HepG2 (cell line): ENCODE measurements around the gene IFNG-AS1. TPM values are rescaled to one million over a fixed set of nuclear protein-coding genes. Genes with fewer than 3 reads are reported as not detected.

Experiments used
- ATAC-seq: fragments of 200-7000 bp; cut with Tn5 transposase; 3 replicates; pipeline ENCODE4 v1.9.1; 2020; ENCODE audit warnings: mild to moderate bottlenecking, moderate library complexity
- BruUV-seq: library from RNA; stranded (reverse); fragments of 400-500 nt; replicated peaks from 2 replicates; lab custom pipeline; 2021; lab: Mats Ljungman, UMichigan
- CTCF ChIA-PET: fragments of 300-600 bp; formaldehyde crosslinking; extraction: SDS; loops from one replicate; lab custom pipeline; 2021; ENCODE audit warnings: low total read pairs, inconsistent platforms, low intra/inter-chr PET ratio; lab: Yijun Ruan, JAX
- POLR2A ChIA-PET: fragments of 350-600 bp; sonication (Branson Sonifier 250); formaldehyde crosslinking; loops from one replicate; lab custom pipeline; 2020; ENCODE audit warnings: antibody characterized with exemption, inconsistent platforms; lab: Yijun Ruan, JAX
- DNase-seq: peaks from one replicate; pipeline ENCODE4 v3.0.0-alpha.2; 2015; ENCODE audit warnings: low spot score
- FAIRE-seq: peaks from 3 replicates; lab custom pipeline; 2011; peaks lifted over from hg19 to GRCh38; lab: Jason Lieb, UNC
- H2AFZ ChIP-seq: one replicate; pipeline ENCODE4 v1.6.1; 2011; ENCODE audit warnings: low read length, inconsistent platforms
- H3K27ac ChIP-seq: fragments of 300-600 bp; 3 replicates; pipeline ENCODE4 v1.8.0; 2011; ENCODE audit warnings: mixed run types, mild to moderate bottlenecking, mixed read lengths, low read length, inconsistent platforms; ENCODE audit not compliant: insufficient read depth; ENCODE audit errors: extremely low read length
- H3K27me3 ChIP-seq, 2 experiments: fragments of 200-600 bp in 1 of 2; 2 replicates in 1 of 2; 3 replicates in 1 of 2; pipeline versions ENCODE4 v1.6.0 to v1.8.0; 2011; ENCODE audit warnings: low read length in 2 of 2, mild to moderate bottlenecking in 2 of 2, moderate library complexity in 2 of 2, inconsistent platforms in 1 of 2; ENCODE audit not compliant: insufficient read depth in 2 of 2, control insufficient read depth in 1 of 2
- H3K36me3 ChIP-seq, 2 experiments: fragments of 200-600 bp in 1 of 2; replicated peaks in 1 of 2; 2 replicates in 1 of 2; 3 replicates in 1 of 2; pipeline versions ENCODE4 v1.5.1 to v1.8.0; 2011; ENCODE audit warnings: low read length in 2 of 2, inconsistent platforms in 1 of 2; ENCODE audit not compliant: insufficient read depth in 2 of 2, control insufficient read depth in 1 of 2
- H3K4me1 ChIP-seq: 2 replicates; pipeline ENCODE4 v1.5.1; 2012; ENCODE audit warnings: low read length, inconsistent platforms; ENCODE audit not compliant: insufficient read depth
- H3K4me2 ChIP-seq: 2 replicates; pipeline ENCODE4 v1.6.0; 2011; ENCODE audit warnings: low read depth, low read length, inconsistent platforms
- H3K4me3 ChIP-seq, 3 experiments: fragments of 200-600 bp in 1 of 3; sonication (generic), shearing (Covaris generic) in 1 of 3; replicated peaks in 1 of 3; 2 replicates each; pipeline ENCODE4 v1.5.1; 2011 to 2016; ENCODE audit warnings: low read length in 3 of 3, inconsistent platforms in 2 of 3, low read depth in 2 of 3, mild to moderate bottlenecking in 2 of 3, control low read depth in 1 of 3, mixed read lengths in 1 of 3; ENCODE audit not compliant: insufficient read depth in 1 of 3
- H3K79me2 ChIP-seq: one replicate; pipeline ENCODE4 v1.6.1; 2011; ENCODE audit warnings: low read length, inconsistent platforms; ENCODE audit not compliant: insufficient read depth
- H3K9ac ChIP-seq: 2 replicates; pipeline ENCODE4 v1.6.0; 2011; ENCODE audit warnings: mild to moderate bottlenecking, low read depth, low read length, inconsistent platforms; ENCODE audit not compliant: insufficient read depth
- H3K9me3 ChIP-seq: 2 replicates; pipeline ENCODE4 v1.5.1; 2012; ENCODE audit warnings: mild to moderate bottlenecking, low read length
- H4K20me1 ChIP-seq: 2 replicates; pipeline ENCODE4 v1.6.0; 2011; ENCODE audit warnings: inconsistent platforms, mild to moderate bottlenecking, low read length, moderate library complexity; ENCODE audit not compliant: insufficient read depth
- HNRNPL ChIP-seq: fragments of 200-400 bp; formaldehyde crosslinking; IDR thresholded peaks from 2 replicates; pipeline ENCODE4 v1.6.1; 2017; ENCODE audit warnings: mild to moderate bottlenecking, low read depth, low read length
- HOXA3 ChIP-seq: sonication (generic); formaldehyde crosslinking; IDR thresholded peaks from 2 replicates; pipeline ENCODE4 v1.5.0; 2020; ENCODE audit warnings: missing genetic modification reagents
- KMT2B ChIP-seq: IDR thresholded peaks from 2 replicates; pipeline ENCODE4 v1.6.1; 2016; ENCODE audit warnings: missing genetic modification reagents, missing compliant biosample characterization
- MATR3 ChIP-seq: sonication (generic); formaldehyde crosslinking; IDR thresholded peaks from 2 replicates; pipeline ENCODE4 v1.4.0; 2020; ENCODE audit warnings: missing genetic modification reagents
- PITX1 ChIP-seq: sonication (generic); formaldehyde crosslinking; IDR thresholded peaks from 2 replicates; pipeline ENCODE4 v1.5.1; 2020; ENCODE audit warnings: mild to moderate bottlenecking, missing genetic modification reagents
- REPIN1 ChIP-seq: sonication (generic); formaldehyde crosslinking; IDR thresholded peaks from 2 replicates; pipeline ENCODE4 v1.8.0; 2022; ENCODE audit warnings: missing genetic modification reagents, low read depth, mild to moderate bottlenecking, borderline replicate concordance
- ZFAT ChIP-seq: sonication (generic); formaldehyde crosslinking; conservative IDR thresholded peaks from 2 replicates; pipeline ENCODE4 v1.8.1; 2023; ENCODE audit warnings: missing genetic modification reagents, inconsistent platforms
- ZNF124 ChIP-seq: sonication (generic); formaldehyde crosslinking; IDR thresholded peaks from 2 replicates; pipeline ENCODE4 v1.4.0; 2020; ENCODE audit warnings: missing genetic modification reagents
- ZNF256 ChIP-seq: sonication (generic); formaldehyde crosslinking; conservative IDR thresholded peaks from 2 replicates; pipeline ENCODE4 v1.4.0; 2020; ENCODE audit warnings: missing genetic modification reagents
- ZNF703 ChIP-seq: sonication (generic); formaldehyde crosslinking; IDR thresholded peaks from 2 replicates; pipeline ENCODE4 v1.5.1; 2020; ENCODE audit warnings: missing genetic modification reagents, mild to moderate bottlenecking, moderate library complexity, borderline replicate concordance
- WGBS: methylation state at CpG from one replicate; pipeline ENCODE4 v1.1.6; 2017; ENCODE audit warnings: low lambda C conversion rate; 5-methylcytosine and 5-hydroxymethylcytosine counted together
- in situ Hi-C: cut with HindIII; loops from 2 replicates; pipeline ENCODE4 v1.10.0; 2017; ENCODE audit warnings: low pct_unique_long_range_greater_than_20kb; ENCODE audit not compliant: extremely low pct_ligation_motif_present
- intact Hi-C: fragments of 100-400 bp; cut with micrococcal nuclease; formaldehyde crosslinking; loops from one replicate; pipeline ENCODE4 v1.10.0; 2022; ENCODE audit not compliant: unreplicated experiment
- polyA plus RNA-seq, 8 experiments: library from polyadenylated mRNA; depleted of rRNA in 3 of 8; stranded (reverse) in 7 of 8; unstranded in 1 of 8; fragments of >200 nt; fragmentation: Illumina TruSeq in 4 of 8; extraction: Trizol in 4 of 8; gene quantifications; 2 replicates each; pipeline versions ENCODE4 v1.2.1 to v1.2.3, GENCODE V29; 2011 to 2016; ENCODE audit warnings: low read depth in 4 of 8, missing spikeins in 1 of 8, mixed read lengths in 1 of 8; ENCODE audit not compliant: insufficient read depth in 1 of 8
- total RNA-seq, 5 experiments: library from RNA; depleted of rRNA; stranded (reverse); fragments of >200 nt; fragmentation: Illumina TruSeq; extraction: Trizol; gene quantifications; 2 replicates each; pipeline ENCODE4 v1.2.3, GENCODE V29; 2016; ENCODE audit warnings: low read depth in 1 of 5
- TF ChIP-seq, protein P1 (sequence below): sonication (generic); formaldehyde crosslinking; IDR thresholded peaks from 2 replicates; pipeline ENCODE4 v1.5.0; 2020; ENCODE audit warnings: missing genetic modification reagents
- TF ChIP-seq, protein P2 (sequence below): sonication (generic); formaldehyde crosslinking; IDR thresholded peaks from 2 replicates; pipeline ENCODE4 v1.5.0; 2020; ENCODE audit warnings: mild to moderate bottlenecking, missing genetic modification reagents, borderline replicate concordance
- TF ChIP-seq, protein P3 (sequence below): sonication (generic); formaldehyde crosslinking; IDR thresholded peaks from 2 replicates; pipeline ENCODE4 v1.4.0; 2020; ENCODE audit warnings: mild to moderate bottlenecking, missing genetic modification reagents

IFNG-AS1 gene
- total and polyA plus RNA-seq, 2 of the 13 experiments (the other 11 are each of a cell fraction or from before 2014, with no cell fraction given) = not detected

DNA sequence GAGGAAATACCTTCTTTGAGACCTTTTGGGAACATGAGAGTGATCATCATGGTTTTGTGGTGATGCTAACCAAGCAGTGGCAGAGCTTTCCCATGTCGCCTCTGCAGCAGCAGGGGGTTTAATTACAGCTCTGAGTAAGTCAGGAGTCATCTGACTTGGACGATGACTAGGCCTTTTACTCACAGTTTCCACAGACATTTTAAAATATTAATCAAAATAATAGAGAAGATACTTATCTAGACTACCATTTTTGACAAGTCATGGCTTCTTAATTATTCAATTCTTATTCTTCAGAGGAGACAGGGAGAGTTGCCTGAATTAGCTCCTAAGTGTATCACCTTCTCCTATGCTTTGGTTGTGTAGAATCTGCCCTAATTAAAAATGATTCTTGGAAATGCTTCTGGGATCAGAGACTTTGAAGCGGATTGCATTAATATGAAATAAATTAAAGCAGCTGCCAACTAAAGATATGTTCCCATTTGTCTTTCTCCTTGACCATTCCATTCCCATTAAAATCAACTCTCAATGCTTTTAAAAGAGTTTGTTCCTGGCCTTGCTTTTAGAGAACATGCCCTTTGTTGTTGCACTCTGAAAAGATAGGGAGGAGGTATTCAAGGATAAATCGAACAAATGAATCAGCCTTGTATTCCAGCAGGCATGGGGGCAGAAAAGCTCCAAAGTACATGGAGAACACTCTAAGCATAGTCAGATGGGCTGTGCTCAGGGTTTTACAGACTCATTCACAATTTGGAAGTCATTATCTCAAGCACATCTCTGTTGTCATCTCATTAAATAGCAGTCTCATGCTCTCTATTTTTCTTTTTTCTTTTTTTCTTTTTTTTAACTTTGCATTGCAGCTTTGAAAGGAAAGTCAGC lies 7.7 kb upstream of the IFNG-AS1 start:
- in situ Hi-C loops (no loop called here), intact Hi-C loops (no loop called here)
- 1% methylated on average over 4 of the region's 4 CpGs for WGBS
- Histone ChIP-seq H3K4me1 (no peaks in the 10 kb centered on the region), H3K4me2 (no peak overlapping the region), H3K36me3 (no peaks in the 10 kb centered on the region), H3K27ac (no peak overlapping the region), H3K79me2 (no peaks in the 10 kb centered on the region), H3K9me3 (no peaks in the 10 kb centered on the region), H2AFZ (no peak overlapping the region), H3K9ac (no peak overlapping the region), H4K20me1 (no peaks in the 10 kb centered on the region), H3K27me3 (no peaks in the 10 kb centered on the region), H3K4me3 (no peak overlapping the region)
- ChIA-PET POLR2A (no interaction called here), CTCF (no interaction called here)
- no TSS peak for BruUV-seq
- ATAC-seq = no peak
- no peak for FAIRE-seq
- no peak for DNase-seq
- TF ChIP-seq, protein P1, sequence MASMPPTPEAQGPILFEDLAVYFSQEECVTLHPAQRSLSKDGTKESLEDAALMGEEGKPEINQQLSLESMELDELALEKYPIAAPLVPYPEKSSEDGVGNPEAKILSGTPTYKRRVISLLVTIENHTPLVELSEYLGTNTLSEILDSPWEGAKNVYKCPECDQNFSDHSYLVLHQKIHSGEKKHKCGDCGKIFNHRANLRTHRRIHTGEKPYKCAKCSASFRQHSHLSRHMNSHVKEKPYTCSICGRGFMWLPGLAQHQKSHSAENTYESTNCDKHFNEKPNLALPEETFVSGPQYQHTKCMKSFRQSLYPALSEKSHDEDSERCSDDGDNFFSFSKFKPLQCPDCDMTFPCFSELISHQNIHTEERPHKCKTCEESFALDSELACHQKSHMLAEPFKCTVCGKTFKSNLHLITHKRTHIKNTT (CRISPR knock-in tag) = no peak
- TF ChIP-seq PITX1 (CRISPR knock-in tag) (no peak), ZNF124 (CRISPR knock-in tag) (no peak), KMT2B (CRISPR knock-in tag) (no peak), ZNF703 (CRISPR knock-in tag) (no peak), ZFAT (no peak), HOXA3 (CRISPR knock-in tag) (no peak), ZNF256 (CRISPR knock-in tag) (no peak), MATR3 (CRISPR knock-in tag) (no peak), REPIN1 (CRISPR knock-in tag) (no peak), HNRNPL (no peak)
- TF ChIP-seq, protein P2, sequence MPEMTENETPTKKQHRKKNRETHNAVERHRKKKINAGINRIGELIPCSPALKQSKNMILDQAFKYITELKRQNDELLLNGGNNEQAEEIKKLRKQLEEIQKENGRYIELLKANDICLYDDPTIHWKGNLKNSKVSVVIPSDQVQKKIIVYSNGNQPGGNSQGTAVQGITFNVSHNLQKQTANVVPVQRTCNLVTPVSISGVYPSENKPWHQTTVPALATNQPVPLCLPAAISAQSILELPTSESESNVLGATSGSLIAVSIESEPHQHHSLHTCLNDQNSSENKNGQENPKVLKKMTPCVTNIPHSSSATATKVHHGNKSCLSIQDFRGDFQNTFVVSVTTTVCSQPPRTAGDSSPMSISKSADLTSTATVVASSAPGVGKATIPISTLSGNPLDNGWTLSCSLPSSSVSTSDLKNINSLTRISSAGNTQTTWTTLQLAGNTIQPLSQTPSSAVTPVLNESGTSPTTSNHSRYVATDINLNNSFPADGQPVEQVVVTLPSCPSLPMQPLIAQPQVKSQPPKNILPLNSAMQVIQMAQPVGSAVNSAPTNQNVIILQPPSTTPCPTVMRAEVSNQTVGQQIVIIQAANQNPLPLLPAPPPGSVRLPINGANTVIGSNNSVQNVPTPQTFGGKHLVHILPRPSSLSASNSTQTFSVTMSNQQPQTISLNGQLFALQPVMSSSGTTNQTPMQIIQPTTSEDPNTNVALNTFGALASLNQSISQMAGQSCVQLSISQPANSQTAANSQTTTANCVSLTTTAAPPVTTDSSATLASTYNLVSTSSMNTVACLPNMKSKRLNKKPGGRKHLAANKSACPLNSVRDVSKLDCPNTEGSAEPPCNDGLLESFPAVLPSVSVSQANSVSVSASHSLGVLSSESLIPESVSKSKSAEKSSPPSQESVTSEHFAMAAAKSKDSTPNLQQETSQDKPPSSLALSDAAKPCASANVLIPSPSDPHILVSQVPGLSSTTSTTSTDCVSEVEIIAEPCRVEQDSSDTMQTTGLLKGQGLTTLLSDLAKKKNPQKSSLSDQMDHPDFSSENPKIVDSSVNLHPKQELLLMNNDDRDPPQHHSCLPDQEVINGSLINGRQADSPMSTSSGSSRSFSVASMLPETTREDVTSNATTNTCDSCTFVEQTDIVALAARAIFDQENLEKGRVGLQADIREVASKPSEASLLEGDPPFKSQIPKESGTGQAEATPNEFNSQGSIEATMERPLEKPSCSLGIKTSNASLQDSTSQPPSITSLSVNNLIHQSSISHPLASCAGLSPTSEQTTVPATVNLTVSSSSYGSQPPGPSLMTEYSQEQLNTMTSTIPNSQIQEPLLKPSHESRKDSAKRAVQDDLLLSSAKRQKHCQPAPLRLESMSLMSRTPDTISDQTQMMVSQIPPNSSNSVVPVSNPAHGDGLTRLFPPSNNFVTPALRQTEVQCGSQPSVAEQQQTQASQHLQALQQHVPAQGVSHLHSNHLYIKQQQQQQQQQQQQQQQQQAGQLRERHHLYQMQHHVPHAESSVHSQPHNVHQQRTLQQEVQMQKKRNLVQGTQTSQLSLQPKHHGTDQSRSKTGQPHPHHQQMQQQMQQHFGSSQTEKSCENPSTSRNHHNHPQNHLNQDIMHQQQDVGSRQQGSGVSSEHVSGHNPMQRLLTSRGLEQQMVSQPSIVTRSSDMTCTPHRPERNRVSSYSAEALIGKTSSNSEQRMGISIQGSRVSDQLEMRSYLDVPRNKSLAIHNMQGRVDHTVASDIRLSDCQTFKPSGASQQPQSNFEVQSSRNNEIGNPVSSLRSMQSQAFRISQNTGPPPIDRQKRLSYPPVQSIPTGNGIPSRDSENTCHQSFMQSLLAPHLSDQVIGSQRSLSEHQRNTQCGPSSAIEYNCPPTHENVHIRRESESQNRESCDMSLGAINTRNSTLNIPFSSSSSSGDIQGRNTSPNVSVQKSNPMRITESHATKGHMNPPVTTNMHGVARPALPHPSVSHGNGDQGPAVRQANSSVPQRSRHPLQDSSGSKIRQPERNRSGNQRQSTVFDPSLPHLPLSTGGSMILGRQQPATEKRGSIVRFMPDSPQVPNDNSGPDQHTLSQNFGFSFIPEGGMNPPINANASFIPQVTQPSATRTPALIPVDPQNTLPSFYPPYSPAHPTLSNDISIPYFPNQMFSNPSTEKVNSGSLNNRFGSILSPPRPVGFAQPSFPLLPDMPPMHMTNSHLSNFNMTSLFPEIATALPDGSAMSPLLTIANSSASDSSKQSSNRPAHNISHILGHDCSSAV = no peak
- TF ChIP-seq, protein P3, sequence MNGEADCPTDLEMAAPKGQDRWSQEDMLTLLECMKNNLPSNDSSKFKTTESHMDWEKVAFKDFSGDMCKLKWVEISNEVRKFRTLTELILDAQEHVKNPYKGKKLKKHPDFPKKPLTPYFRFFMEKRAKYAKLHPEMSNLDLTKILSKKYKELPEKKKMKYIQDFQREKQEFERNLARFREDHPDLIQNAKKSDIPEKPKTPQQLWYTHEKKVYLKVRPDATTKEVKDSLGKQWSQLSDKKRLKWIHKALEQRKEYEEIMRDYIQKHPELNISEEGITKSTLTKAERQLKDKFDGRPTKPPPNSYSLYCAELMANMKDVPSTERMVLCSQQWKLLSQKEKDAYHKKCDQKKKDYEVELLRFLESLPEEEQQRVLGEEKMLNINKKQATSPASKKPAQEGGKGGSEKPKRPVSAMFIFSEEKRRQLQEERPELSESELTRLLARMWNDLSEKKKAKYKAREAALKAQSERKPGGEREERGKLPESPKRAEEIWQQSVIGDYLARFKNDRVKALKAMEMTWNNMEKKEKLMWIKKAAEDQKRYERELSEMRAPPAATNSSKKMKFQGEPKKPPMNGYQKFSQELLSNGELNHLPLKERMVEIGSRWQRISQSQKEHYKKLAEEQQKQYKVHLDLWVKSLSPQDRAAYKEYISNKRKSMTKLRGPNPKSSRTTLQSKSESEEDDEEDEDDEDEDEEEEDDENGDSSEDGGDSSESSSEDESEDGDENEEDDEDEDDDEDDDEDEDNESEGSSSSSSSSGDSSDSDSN (CRISPR knock-in tag) = no peak
